HG03095 (cell line): Measurements from ENCODE around the gene STX17.
"Not testable (repeated sequence)": the region's sequence is repeated elsewhere in the genome, so short reads cannot be mapped to it uniquely, and the experiment has no call there.

Experiments used
- ATAC-seq: cut with Tn5 transposase; IDR thresholded peaks from one replicate; pipeline ENCODE4 v1.9.1; 2021; ENCODE audit warnings: moderate library complexity; ENCODE audit not compliant: unreplicated experiment

The STX17 gene

DNA sequence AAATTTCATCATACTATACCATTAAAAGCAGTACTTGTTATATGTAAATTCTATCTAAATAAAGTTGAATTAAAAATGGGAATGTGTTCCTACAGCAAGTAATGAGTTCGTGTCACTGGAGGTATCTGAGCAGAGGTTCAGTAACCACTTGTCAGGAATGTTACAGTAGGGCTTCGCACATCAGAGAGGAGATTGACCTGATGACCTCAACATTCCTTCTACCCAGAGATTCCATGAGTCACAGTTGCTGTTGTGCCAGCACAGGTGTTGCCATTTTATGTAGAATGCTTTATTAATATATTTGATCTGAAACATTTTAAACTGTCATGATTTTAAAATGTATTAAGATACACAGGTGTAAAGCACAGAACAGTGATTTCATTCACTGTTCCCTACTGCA, 60.3 kb downstream of the STX17 start:
- no peak for ATAC-seq

DNA sequence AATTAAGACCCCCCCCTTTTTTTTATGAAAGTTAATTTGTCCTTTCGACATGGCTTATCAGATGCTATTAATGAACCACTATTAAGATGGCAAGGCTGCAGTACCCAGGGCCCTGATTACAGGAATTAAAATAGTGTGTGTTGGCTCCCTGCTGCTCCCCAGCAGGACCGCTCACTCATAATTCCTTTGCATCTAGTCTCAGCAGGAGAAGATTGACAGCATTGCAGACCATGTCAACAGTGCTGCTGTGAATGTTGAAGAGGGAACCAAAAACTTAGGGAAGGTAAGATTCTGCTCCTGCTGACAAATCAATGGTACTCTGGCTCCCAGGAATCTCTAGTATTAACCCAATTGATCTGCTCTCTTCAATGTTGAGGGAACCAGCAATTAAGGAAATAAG, 61.0 kb downstream of the STX17 start:
- ATAC-seq, result no peak

DNA sequence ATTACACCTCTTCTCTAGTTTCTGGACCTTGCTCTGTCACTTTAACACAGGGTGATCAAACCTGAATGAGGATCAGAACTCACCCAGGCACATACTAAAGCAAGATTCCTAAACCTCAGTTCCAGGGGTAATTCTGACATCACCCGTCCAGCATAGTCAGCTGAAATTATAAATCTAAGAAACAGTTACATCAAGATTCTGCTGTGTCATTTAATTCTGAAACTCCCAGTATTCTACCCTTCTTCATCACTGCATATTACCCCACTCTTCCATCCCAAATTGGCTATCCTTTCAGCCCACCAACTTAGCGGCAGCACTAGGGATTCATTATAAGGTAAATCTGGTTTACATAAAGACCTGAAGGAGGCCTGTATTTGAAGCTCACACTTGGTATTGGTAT, 64.0 kb downstream of the STX17 start:
- ATAC-seq, result no peak

DNA sequence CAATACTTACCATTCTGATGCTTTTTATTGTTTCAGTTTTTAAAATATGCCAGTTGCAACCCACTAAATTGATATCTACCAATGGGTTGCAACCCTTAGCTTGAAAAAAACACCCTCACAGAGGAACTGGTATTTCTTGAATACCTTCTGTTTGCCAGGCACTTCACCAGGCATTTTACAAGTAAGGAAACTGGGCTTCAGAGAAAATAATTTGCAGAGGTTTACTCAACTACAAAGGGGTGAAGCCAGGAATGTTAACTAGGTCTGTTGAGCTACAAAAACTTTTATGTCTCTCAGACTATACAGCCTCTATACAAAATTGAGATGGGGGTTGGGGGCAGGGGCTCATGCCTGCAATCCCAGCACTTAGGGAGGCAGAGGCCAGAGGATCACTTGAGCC, 65.0 kb downstream of the STX17 start:
- no peak for ATAC-seq

DNA sequence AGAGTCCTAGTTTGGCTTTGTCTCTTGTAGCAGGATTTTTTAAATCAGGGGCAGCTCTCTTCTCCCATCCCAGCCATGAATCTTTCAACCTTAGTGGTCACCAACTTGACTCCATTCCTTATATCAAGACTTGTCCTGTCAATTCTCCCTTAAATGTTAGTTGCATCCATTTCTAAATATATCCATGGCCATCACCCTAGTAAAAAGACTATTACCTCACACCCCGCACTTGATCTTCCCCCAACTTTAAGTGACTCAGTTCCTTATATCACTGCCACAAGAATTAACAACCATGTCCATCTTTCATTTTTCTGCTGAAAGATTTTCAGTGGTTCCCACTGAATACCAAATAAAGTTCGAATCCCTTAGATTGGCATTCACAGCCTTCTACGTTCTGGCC, 67.0 kb downstream of the STX17 start:
- no peak for ATAC-seq

DNA sequence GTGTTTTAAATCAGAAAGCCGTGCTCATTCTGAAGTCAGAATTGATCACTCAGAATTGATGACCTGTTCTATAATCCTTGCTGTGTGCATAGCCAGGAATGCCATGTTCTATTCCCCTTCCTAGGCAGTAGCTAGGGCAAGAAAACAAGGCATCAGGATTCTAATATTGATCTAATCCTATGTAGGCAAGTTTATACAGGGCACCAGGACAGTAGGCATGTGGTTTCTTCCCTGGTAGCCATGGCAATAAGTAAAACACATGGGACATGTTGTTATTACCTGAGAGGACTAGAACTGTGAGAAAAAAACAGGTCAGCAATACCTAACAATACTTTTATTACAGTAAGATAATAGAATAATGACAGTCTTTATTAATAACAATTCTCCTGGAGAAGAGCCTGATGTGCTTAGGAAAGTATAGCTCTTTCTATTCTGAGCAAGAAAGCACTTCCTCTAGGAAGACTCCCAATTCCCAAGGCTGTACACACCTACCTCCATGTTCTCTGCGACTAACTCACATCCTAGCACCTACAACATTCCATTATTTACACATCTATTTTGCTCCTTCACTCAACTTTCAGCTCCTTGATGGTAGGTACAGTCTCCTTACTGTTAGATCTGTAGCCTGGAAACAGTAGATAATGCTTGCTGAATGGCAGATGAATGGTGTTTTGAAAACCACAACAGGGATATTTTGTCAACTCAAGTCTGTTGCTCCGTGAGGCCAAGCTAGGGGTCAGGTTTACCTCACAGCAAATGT, 70.8 kb downstream of the STX17 start:
- ATAC-seq, result no peak

DNA sequence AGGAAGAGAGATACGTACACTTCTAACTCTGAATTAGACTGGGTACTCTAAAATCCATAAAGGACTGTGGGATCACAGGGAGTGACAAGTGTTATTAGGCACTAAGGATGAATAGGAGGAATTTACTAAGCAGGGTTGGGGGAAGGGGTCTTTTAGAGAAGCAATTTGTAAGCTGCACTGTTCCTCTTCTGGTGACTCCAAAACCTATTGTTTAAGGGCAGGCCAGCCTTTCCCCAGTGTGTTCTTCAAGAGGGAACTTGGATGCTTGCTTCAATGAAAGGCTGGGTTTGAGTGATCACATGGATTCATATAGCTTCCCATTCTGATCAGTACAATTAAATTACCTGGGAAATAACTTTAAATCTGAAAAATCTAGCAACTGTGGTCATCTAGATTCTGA, 71.8 kb downstream of the STX17 start:
- no peak for ATAC-seq

DNA sequence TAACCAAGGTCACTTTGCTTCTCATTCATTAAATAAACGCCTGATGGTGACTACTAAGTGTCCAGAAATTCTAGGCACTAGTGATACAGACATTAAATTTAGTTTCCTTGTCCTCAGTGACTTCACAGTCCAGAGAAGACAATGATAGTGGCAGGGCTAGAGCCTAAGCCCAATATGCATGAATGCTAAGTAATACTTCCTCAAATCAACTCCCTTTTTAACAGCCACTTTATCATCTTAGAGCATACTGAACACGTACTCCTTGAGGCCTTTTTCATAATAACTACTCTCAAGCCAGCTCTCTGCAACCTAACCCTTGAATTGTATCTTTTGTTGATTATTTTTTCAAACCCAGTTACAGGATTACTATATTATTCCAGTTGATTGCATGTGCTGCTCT, 74.1 kb downstream of the STX17 start:
- no peak for ATAC-seq

DNA sequence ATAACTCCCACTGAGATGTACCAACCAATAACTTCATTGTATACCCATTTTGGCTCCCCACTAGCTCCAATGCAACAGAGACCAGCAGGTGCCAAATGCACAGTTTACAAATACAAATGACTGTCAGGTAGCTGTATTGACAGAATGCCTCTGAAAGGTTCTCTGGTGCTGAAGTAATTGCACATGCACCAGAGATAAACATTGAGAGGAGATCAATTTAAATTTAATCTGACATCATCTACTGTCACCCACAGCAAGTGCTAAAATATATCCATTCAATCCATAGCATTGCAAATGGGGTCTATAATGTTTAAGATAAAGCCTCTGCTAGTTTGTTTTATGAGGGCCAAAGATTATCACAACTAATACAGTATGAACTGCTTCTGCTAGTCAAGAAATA, 80.2 kb downstream of the STX17 start:
- no peak for ATAC-seq

DNA sequence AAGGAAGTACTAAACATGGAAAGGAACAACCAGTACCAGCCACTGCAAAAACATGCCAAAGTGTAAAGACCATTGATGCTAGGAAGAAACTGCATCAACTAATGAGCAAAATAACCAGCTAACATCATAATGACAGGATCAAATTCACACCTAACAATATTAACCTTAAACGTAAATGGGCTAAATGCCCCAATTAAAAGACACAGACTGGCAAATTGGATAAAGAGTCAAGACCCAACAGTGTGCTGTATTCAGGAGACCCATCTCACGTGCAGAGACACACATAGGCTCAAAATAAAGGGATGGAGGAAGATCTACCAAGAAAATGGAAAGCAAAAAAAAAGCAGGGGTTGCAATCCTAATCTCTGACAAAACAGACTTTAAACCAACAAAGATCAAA, 84.1 kb downstream of the STX17 start:
- not testable (repeated sequence) for ATAC-seq

DNA sequence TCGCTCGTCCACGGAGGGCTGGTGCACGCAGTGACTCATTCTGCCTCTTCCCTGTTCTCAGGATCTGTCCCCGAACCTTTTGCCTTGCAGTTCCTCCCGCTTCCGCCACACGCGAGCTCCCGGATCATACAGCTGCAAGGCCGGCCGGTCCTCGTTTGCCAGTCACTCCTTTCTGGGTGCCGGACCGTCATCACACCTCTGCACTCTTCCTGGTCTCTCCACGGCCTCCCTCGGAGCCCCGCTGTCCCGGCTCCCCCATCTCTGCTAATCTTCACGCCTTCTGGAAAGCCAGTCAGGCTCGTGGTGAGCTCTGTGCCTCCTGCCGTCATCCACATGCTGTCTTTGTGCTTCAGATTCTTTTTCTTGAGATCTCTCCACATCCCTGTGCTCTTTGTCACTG, 91.8 kb downstream of the STX17 start:
- no peak for ATAC-seq

DNA sequence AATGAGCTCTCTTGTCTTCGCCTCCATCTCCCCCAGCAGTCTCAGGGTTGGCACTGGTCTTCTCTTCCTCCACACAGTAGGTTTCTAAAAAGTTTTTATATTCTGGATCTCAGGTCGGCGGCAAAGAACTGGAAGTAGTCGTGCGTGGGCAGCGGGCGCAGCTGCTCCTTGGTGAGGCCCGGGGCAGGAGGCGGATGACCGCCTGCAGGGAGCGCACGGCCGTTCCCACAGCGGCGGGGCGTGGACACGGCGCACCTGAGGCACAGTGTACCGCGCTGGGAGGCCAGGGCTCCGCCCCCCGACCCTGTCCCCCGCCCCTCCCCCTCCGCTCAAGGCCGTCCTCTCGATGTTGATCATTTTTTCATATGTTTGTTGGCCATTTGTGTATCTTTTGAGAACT, 92.4 kb downstream of the STX17 start:
- no peak for ATAC-seq

DNA sequence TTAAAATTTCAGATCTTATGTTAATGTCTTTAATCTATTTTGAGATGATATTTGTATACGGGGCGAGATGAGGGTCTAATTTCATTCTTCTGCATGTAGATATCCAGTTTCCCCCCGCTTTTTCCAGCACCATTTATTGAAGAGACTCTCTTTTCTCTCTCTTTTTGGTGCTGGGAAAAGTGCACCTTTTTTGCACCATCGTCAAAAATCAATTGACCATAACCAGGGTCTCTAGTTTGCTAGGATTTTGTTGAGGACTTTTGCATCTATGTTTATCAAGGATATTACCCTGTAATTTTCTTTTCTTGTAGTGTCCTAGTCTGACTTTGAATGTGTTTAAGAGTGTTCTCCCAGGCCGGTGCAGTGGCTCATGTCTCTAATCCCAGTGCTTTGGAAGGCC, 93.3 kb downstream of the STX17 start:
- ATAC-seq, result no peak

DNA sequence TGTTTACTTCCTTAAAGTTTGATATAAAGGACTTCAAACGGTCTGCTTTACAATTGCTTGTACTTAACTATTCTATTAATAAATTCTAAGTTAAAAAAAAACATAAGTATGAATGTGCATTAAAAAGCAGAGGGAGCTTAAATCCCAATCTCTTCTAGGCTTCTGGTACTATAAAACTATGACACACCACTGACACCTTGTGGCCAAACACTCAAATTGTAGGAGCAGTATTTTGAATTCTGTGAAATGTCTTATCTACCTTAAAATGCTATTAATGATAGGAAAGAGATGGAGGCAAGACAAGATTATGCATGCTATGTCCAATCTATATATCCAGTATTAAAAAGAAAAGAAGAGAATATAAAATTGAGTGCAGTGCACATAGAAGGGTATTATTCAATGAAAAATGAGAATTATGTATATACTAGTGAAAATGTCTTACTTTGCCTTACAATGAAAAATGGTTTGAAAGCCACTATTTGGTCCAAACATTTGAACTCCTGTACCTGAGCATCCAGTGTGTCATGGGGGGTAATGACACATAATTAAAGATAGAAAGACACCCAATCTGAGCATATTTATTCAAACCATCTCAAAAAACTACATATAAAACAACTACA, 104.7 kb downstream of the STX17 start:
- ATAC-seq, result no peak

DNA sequence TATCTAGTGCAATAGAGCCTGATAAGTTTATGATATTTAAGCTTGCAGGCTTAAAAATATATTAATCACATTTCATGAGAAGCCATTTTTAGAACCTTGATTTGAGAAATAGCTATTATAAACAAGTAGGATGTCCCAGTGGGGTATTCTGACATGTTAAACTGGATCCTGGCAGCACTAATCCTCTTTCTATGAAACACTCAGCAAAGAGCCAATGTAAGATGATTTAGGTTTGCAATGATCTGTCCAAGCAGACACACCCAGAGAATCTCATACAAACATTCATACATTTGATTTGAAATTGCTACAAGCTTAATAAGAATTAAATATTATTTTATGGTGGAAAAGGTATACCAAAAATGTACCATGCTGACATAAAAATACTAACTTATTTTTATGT, 105.8 kb downstream of the STX17 start:
- ATAC-seq, result no peak

DNA sequence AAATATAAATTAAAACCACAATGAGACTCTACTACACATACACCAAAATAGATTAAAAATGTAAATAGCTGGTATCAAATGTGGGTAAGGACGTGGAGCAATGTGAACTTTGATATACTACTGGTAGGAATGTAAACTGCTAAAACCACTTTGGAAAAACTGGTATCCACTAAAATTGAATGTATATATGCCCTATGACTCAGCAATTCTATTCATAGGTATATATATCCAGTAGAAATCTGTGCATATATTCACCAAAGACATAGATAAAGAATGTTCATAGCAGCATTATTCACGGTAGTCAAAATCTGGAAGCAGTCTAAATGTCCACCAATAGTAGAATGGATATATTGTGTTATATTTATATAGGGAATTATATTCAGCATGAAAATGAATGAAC, 107.1 kb downstream of the STX17 start:
- no peak for ATAC-seq

DNA sequence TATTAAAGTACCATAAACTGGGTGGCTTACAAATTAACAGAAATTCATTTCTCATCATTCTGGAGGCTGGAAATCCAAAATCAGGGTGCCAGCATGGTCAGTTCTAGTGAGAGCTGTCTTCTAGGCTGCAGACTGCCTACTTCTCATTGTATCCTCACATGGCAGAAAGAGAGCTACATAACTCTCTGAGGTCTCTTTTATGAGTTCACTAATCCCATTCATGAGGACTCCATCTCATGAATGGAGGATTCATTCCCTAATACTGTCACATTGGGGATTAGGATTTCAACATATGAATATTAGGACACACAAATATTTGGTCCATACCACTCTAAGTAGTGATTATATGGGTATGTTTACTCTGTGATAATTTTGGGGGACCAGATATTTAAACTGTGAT, 108.4 kb downstream of the STX17 start:
- no peak for ATAC-seq

DNA sequence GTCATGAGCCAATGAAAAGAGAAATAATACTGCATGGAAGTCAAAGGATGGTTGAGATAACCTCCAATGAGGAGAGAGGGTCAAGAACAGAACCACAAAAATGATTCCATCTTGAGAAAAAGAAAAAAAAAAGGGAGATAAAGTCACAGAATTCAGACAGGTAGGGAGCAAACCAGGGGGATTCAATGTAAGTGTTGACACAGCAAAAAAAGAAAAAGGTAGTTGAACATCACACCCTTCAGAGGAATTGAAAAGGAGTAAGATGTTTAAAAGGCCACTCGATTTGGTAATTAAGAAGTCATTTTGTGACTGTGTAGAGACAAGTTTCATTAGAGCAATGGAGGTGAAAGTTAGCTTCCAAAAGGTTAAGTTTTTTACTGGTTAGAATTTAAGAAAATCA, 113.1 kb downstream of the STX17 start:
- ATAC-seq, result no peak
